Adipocyte (in vitro differentiated cells): ENCODE results near the gene SIL1.

Experiments used
- DNase-seq: peaks from one replicate; pipeline ENCODE4 v3.0.0-alpha.2; 2015; ENCODE audit warnings: low read depth
- H3K27me3 ChIP-seq: replicated peaks from 2 replicates; pipeline ENCODE4 v1.7.0; 2013; ENCODE audit warnings: mild to moderate bottlenecking, low read length, moderate library complexity; ENCODE audit not compliant: control insufficient read depth, insufficient read depth
- H3K36me3 ChIP-seq: 2 replicates; pipeline ENCODE4 v1.7.0; 2013; ENCODE audit warnings: low read length, mild to moderate bottlenecking, moderate library complexity; ENCODE audit not compliant: control insufficient read depth, insufficient read depth, severe bottlenecking
- H3K4me1 ChIP-seq: 2 replicates; pipeline ENCODE4 v1.7.0; 2013; ENCODE audit warnings: mild to moderate bottlenecking, low read length, moderate library complexity; ENCODE audit not compliant: control insufficient read depth, insufficient read depth
- H3K4me3 ChIP-seq: 2 replicates; pipeline ENCODE4 v1.7.0; 2013; ENCODE audit warnings: mild to moderate bottlenecking, low read length, moderate library complexity
- H3K9ac ChIP-seq: 2 replicates; pipeline ENCODE4 v1.7.0; 2013; ENCODE audit warnings: mild to moderate bottlenecking, low read length, moderate library complexity
- H3K9me3 ChIP-seq: 2 replicates; pipeline ENCODE4 v1.7.0; 2013; ENCODE audit warnings: mild to moderate bottlenecking, low read length, moderate library complexity; ENCODE audit not compliant: control insufficient read depth

The SIL1 gene

DNA sequence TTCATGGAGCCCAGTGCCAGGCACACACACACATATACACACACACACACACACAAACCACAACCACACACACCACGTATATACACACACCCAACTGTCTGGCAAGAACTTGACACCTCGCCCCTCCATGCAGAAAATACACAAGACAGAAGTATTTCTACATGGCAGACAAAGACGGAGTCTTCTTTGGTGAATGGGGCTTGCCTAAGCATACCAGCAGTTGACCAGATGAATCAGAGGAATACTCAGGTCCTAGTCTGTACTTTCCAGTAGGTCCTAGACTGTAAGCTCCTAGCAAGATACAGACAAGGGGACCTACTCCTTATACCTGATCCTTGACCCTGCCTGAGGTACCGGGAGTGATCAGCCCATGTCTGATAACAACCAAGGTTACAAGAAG is 60.1 kb downstream of the SIL1 start:
- Histone ChIP-seq H3K36me3 (no peaks in the 10 kb centered on the region), H3K9me3 (no peaks in the 10 kb centered on the region), H3K9ac (no peak overlapping the region), H3K4me3 (no peak overlapping the region), H3K4me1 (peaks cover 33% of the 10 kb centered on the region), H3K27me3 (no peaks in the 10 kb centered on the region)
- DNase-seq = no peak

GRCh38 chr5:139137697-139138096 is 60.5 kb downstream of the SIL1 start:
- H3K9me3 ChIP-seq = no peaks in the 10 kb centered on the region
- DNase-seq = peak; percentile 7
- H3K27me3 ChIP-seq = no peaks in the 10 kb centered on the region
- no peak overlapping the region for H3K9ac ChIP-seq
- H3K4me3 ChIP-seq = no peak overlapping the region
- no peaks in the 10 kb centered on the region for H3K36me3 ChIP-seq
- peaks cover 33% of the 10 kb centered on the region for H3K4me1 ChIP-seq

DNA sequence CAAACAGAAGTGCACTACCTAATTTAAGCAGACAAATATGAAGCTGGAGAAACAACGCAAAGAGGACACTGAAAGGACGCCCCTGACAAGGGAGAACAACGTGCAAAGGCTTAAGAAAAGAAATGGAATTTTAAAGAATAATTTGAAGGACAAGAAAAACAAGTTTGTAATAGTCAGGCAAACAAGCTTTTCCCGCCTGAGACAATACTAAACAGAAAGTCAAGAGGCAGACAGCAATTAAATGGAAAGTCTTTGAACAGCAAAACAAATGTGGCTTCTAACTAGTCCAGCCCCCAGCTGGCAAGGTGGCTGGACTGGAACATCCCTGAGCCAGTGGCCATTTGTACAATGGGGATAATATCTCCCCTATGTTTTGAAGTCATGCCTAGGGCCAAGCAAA is 63.3 kb downstream of the SIL1 start:
- Histone ChIP-seq H3K36me3 (no peaks in the 10 kb centered on the region), H3K9ac (no peak overlapping the region), H3K9me3 (no peaks in the 10 kb centered on the region), H3K4me1 (peaks cover 28% of the 10 kb centered on the region), H3K4me3 (no peak overlapping the region), H3K27me3 (no peaks in the 10 kb centered on the region)
- no peak for DNase-seq

DNA sequence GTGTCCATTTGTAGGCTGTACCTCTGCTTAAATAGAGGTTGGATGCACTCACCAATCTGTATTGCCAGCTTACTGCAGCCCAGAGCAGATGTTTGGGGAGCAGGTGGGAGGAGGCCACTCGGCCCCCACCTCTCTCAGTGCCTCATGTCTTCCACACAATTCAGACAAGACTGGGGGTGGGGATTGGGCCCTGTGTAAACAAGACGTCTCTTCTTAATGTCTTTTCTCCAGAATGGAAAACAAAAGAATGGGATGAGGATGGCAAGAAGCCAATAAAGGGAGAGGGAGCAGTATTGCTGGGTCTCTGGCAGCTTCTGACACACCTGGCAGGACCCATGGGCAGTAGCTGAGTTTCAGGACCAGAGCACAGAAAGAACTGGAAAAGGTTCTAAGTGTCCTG is 64.9 kb downstream of the SIL1 start:
- Histone ChIP-seq H3K4me1 (peaks cover 27% of the 10 kb centered on the region), H3K9ac (no peak overlapping the region), H3K36me3 (no peaks in the 10 kb centered on the region), H3K9me3 (no peaks in the 10 kb centered on the region), H3K27me3 (no peaks in the 10 kb centered on the region), H3K4me3 (no peak overlapping the region)
- no peak for DNase-seq

DNA sequence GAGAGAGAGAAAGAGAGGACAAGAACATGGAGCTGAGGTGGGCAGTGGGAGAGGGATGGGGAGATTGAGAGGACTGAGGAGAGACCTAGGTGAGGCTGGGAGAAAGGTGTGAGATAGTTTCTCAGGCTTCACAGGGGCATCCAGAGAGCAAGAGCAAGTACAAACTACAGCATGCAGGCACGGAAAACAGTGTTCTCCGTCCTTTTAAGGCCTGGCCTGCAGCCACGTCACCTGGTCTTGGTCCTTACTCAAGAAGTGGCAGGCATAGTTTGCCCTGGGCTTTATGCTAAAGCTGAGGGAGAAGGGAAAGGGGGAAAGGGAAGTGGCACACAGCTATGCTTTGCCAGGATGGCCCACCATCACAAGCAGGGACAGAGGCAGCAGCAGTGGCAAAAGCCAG is 65.7 kb downstream of the SIL1 start:
- H3K9me3 ChIP-seq = no peaks in the 10 kb centered on the region
- H3K36me3 ChIP-seq = no peaks in the 10 kb centered on the region
- peaks cover 20% of the 10 kb centered on the region for H3K4me1 ChIP-seq
- DNase-seq = no peak
- no peaks in the 10 kb centered on the region for H3K27me3 ChIP-seq
- H3K4me3 ChIP-seq = no peak overlapping the region
- H3K9ac ChIP-seq = no peak overlapping the region

GRCh38 chr5:139131921-139132432 is 66.2 kb downstream of the SIL1 start:
- Histone ChIP-seq H3K27me3 (no peaks in the 10 kb centered on the region), H3K4me1 (peaks cover 20% of the 10 kb centered on the region), H3K36me3 (peaks cover 5% of the 10 kb centered on the region), H3K4me3 (no peak overlapping the region), H3K9me3 (no peaks in the 10 kb centered on the region), H3K9ac (peak overlapping the region; percentile 72)
- DNase-seq = no peak

- no peaks in the 10 kb centered on the region for H3K27me3 ChIP-seq
- H3K9me3 ChIP-seq = no peaks in the 10 kb centered on the region
- H3K9ac ChIP-seq = peak overlapping the region; percentile 72
- peaks cover 10% of the 10 kb centered on the region for H3K36me3 ChIP-seq
- peaks cover 20% of the 10 kb centered on the region for H3K4me1 ChIP-seq
- H3K4me3 ChIP-seq = peak overlapping the region; percentile 65
- no peak for DNase-seq
Measured at GRCh38 chr5:139131465-139131864, 66.7 kb downstream of the SIL1 start.

DNA sequence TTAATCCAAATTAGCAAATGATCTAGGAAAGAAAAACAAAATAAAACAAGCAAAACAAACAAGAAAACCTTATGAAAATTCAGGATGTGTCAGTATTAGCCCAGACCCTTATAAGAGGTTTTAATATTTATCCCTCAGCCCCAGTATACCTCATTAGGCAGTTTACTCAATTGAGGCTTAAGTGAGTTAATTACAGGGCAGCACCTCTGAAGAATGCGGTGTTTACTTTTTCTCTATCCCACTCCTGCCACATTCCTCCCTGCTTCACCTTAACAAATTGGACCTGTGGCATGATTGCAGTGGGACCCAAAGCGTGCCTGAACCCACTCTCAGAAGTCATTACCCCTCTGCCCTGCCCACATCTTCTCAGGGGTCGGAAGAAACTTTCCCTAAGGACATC is 67.1 kb downstream of the SIL1 start:
- DNase-seq = no peak
- Histone ChIP-seq H3K9ac (peak overlapping the region; percentile 72), H3K9me3 (no peaks in the 10 kb centered on the region), H3K36me3 (peaks cover 14% of the 10 kb centered on the region), H3K4me1 (peaks cover 20% of the 10 kb centered on the region), H3K27me3 (no peaks in the 10 kb centered on the region), H3K4me3 (peak overlapping the region; percentile 65)

- DNase-seq = no peak
- Histone ChIP-seq H3K27me3 (no peaks in the 10 kb centered on the region), H3K36me3 (peaks cover 23% of the 10 kb centered on the region), H3K9me3 (no peaks in the 10 kb centered on the region), H3K4me1 (peaks cover 20% of the 10 kb centered on the region), H3K9ac (no peak overlapping the region), H3K4me3 (no peak overlapping the region)
Measured at GRCh38 chr5:139130214-139130613, 68.0 kb downstream of the SIL1 start.

GRCh38 chr5:139126711-139127111 is 71.5 kb downstream of the SIL1 start:
- peaks cover 38% of the 10 kb centered on the region for H3K36me3 ChIP-seq
- no peak overlapping the region for H3K9ac ChIP-seq
- no peak overlapping the region for H3K4me3 ChIP-seq
- no peaks in the 10 kb centered on the region for H3K9me3 ChIP-seq
- H3K27me3 ChIP-seq = no peaks in the 10 kb centered on the region
- peaks cover 14% of the 10 kb centered on the region for H3K4me1 ChIP-seq
- no peak for DNase-seq

- H3K9me3 ChIP-seq = no peaks in the 10 kb centered on the region
- H3K9ac ChIP-seq = no peak overlapping the region
- H3K27me3 ChIP-seq = no peaks in the 10 kb centered on the region
- H3K4me3 ChIP-seq = no peak overlapping the region
- peaks cover 41% of the 10 kb centered on the region for H3K36me3 ChIP-seq
- DNase-seq = no peak
- peaks cover 7% of the 10 kb centered on the region for H3K4me1 ChIP-seq
Measured at GRCh38 chr5:139125991-139126390, 72.2 kb downstream of the SIL1 start.

DNA sequence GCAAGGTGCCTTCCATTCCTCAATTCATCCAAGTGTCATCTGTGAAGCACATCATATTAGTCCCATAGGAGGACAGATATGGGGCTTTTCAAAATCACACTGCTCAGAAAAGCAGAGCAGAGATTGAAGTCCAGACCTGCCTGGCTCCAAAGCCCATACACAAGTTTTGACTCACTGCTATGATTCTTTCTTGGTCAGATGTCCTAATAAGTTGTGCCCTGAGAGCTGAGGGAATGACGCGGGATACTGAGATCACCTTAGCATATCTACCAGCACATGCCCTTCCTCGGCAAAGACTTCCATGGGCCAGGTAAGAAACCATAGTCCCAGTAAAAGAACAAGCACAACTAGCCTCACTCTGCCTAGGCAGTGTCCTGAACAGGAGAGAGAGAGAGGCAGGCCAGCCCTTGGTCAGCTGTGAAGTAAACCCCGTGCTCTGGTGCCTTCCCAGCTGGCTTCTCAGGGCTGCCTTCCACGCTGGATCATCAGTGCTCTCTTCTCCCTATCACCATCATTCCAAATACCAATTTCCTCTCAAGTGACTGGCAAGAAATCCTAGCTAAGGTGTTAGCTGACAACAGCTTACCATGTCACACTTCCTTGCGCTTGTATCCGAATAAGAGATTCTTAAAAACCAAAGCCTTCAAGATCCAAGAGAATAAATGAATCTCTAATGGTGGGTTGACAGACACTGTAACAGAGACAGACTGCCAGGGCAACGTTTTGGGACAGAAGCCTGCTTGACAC is 73.2 kb downstream of the SIL1 start:
- H3K36me3 ChIP-seq = peaks cover 51% of the 10 kb centered on the region
- H3K4me1 ChIP-seq = no peaks in the 10 kb centered on the region
- no peak for DNase-seq
- H3K27me3 ChIP-seq = no peaks in the 10 kb centered on the region
- H3K9me3 ChIP-seq = no peaks in the 10 kb centered on the region
- H3K4me3 ChIP-seq = no peak overlapping the region
- no peak overlapping the region for H3K9ac ChIP-seq
